B cell (primary cell): ENCODE data around the gene ABL1.

Experiments
- EZH2 ChIP-seq: IDR thresholded peaks from 2 replicates; pipeline ENCODE4 v1.6.1; 2012; ENCODE audit warnings: borderline replicate concordance, low read depth, mild to moderate bottlenecking, moderate library complexity, low read length; ENCODE audit not compliant: insufficient read depth, poor library complexity, severe bottlenecking
- TF ChIP-seq, protein P1 (sequence below): fragments of 200-600 bp; IDR thresholded peaks from one replicate; pipeline ENCODE4 v1.8.0; 2022; ENCODE audit warnings: antibody characterized with exemption, mild to moderate bottlenecking

DNA sequence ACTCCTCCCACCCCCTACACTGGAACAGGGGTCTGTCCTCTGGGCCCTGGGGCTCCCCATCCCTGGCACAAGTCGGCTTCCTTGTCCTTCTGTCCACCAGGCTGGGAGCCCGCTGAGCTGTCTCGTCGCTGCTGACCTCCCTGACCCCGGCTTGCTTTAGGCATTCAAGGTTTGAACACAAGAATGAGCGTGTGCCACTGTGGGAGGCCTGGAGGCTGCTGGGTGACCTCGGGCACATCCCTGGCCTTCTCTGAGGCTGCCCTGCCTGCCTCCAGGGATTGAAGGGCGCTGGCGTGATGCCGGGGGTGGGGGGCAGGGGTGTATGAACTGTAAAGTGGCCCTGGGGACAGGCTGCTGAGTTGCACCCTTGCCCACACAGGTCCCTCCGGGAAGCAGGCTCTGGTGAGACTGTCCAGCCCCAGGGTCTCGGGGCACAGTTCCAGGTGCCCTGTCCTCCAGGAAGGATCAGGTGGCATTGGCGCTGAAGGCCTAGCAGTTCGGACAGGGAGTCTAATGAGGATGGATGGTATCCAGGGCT lies 85.8 kb downstream of the ABL1 start:
- TF ChIP-seq, protein P1, sequence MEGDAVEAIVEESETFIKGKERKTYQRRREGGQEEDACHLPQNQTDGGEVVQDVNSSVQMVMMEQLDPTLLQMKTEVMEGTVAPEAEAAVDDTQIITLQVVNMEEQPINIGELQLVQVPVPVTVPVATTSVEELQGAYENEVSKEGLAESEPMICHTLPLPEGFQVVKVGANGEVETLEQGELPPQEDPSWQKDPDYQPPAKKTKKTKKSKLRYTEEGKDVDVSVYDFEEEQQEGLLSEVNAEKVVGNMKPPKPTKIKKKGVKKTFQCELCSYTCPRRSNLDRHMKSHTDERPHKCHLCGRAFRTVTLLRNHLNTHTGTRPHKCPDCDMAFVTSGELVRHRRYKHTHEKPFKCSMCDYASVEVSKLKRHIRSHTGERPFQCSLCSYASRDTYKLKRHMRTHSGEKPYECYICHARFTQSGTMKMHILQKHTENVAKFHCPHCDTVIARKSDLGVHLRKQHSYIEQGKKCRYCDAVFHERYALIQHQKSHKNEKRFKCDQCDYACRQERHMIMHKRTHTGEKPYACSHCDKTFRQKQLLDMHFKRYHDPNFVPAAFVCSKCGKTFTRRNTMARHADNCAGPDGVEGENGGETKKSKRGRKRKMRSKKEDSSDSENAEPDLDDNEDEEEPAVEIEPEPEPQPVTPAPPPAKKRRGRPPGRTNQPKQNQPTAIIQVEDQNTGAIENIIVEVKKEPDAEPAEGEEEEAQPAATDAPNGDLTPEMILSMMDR, result no peak
- no peak for TF ChIP-seq EZH2
